H9 (cell line): ENCODE measurements around the gene ASTN2. TPM values are rescaled to one million over a fixed set of nuclear protein-coding genes. Genes with fewer than 3 reads are reported as not detected.

Experiments
- DNase-seq: peaks from one replicate; pipeline ENCODE4 v3.0.0-alpha.2; 2017
- H2AFZ ChIP-seq: one replicate; pipeline ENCODE4 v1.6.1; 2013; ENCODE audit warnings: mild to moderate bottlenecking, low read length, control low read depth, moderate library complexity
- H2AK5ac ChIP-seq: 2 replicates; pipeline ENCODE4 v1.6.1; 2013; ENCODE audit warnings: low read length, control low read depth, mixed read lengths; ENCODE audit not compliant: insufficient read length
- H2BK120ac ChIP-seq: one replicate; pipeline ENCODE4 v1.6.1; 2013; ENCODE audit warnings: low read depth, mild to moderate bottlenecking, low read length, control low read depth, inconsistent platforms; ENCODE audit not compliant: poor library complexity, severe bottlenecking
- H2BK12ac ChIP-seq: 2 replicates; pipeline ENCODE4 v1.6.1; 2013; ENCODE audit warnings: low read length, control low read depth, mixed read lengths, low read depth; ENCODE audit not compliant: insufficient read length
- H2BK15ac ChIP-seq: 2 replicates; pipeline ENCODE4 v1.6.1; 2013; ENCODE audit warnings: low read depth, low read length, control low read depth
- H2BK20ac ChIP-seq: one replicate; pipeline ENCODE4 v1.6.1; 2013; ENCODE audit warnings: low read depth, mild to moderate bottlenecking, low read length, control low read depth, inconsistent platforms; ENCODE audit not compliant: poor library complexity, severe bottlenecking
- H2BK5ac ChIP-seq: 2 replicates; pipeline ENCODE4 v1.6.1; 2013; ENCODE audit warnings: low read length, control low read depth, mixed read lengths; ENCODE audit not compliant: insufficient read length
- H3K14ac ChIP-seq: 2 replicates; pipeline ENCODE4 v1.6.1; 2013; ENCODE audit warnings: low read length, control low read depth; ENCODE audit not compliant: insufficient read depth
- H3K18ac ChIP-seq: 2 replicates; pipeline ENCODE4 v1.6.1; 2013; ENCODE audit warnings: low read depth, mild to moderate bottlenecking, mixed read lengths, low read length, control low read depth; ENCODE audit not compliant: insufficient read length
- H3K23ac ChIP-seq: 2 replicates; pipeline ENCODE4 v1.6.1; 2013; ENCODE audit warnings: low read length, control low read depth, mixed read lengths, low read depth; ENCODE audit not compliant: insufficient read length
- H3K23me2 ChIP-seq: 2 replicates; pipeline ENCODE4 v1.6.1; 2013; ENCODE audit warnings: low read depth, mild to moderate bottlenecking, mixed read lengths, low read length, control low read depth; ENCODE audit not compliant: insufficient read length, poor library complexity, severe bottlenecking
- H3K27ac ChIP-seq: 2 replicates; pipeline ENCODE4 v1.5.1; 2013; ENCODE audit warnings: low read length, control low read depth, mixed read lengths, low read depth; ENCODE audit not compliant: insufficient read length
- H3K27me3 ChIP-seq: 2 replicates; pipeline ENCODE4 v1.6.1; 2013; ENCODE audit warnings: low read length, control low read depth, inconsistent platforms; ENCODE audit not compliant: insufficient read depth
- H3K4ac ChIP-seq: 2 replicates; pipeline ENCODE4 v1.6.1; 2013; ENCODE audit warnings: low read depth, mild to moderate bottlenecking, control low read depth, inconsistent platforms, low read length, moderate library complexity
- H3K4me1 ChIP-seq: 2 replicates; pipeline ENCODE4 v1.6.1; 2013; ENCODE audit warnings: low read length, control low read depth, inconsistent platforms; ENCODE audit not compliant: insufficient read depth
- H3K4me2 ChIP-seq: 2 replicates; pipeline ENCODE4 v1.6.1; 2013; ENCODE audit warnings: low read length, control low read depth, mixed read lengths; ENCODE audit not compliant: insufficient read length, insufficient read depth
- H3K56ac ChIP-seq: 2 replicates; pipeline ENCODE4 v1.6.1; 2013; ENCODE audit warnings: low read depth, mild to moderate bottlenecking, mixed read lengths, low read length, control low read depth; ENCODE audit not compliant: insufficient read length
- H3K79me1 ChIP-seq: 2 replicates; pipeline ENCODE4 v1.6.1; 2013; ENCODE audit warnings: low read depth, mild to moderate bottlenecking, moderate library complexity, low read length, control low read depth, inconsistent platforms; ENCODE audit not compliant: insufficient read depth, poor library complexity, severe bottlenecking
- H3K79me2 ChIP-seq: 2 replicates; pipeline ENCODE4 v1.6.1; 2013; ENCODE audit warnings: low read length, control low read depth, inconsistent platforms; ENCODE audit not compliant: insufficient read depth
- H3K9ac ChIP-seq: 2 replicates; pipeline ENCODE4 v1.6.1; 2013; ENCODE audit warnings: low read length, control low read depth, mixed read lengths; ENCODE audit not compliant: insufficient read length; ENCODE audit errors: extremely low read depth
- H3K9me3 ChIP-seq: one replicate; pipeline ENCODE4 v1.6.1; 2013; ENCODE audit warnings: low read depth, low read length, inconsistent platforms; ENCODE audit not compliant: control insufficient read depth
- H3T11ph ChIP-seq: one replicate; pipeline ENCODE4 v1.6.1; 2013; ENCODE audit warnings: mild to moderate bottlenecking, low read length, control low read depth, inconsistent platforms
- H4K20me1 ChIP-seq: one replicate; pipeline ENCODE4 v1.6.1; 2013; ENCODE audit not compliant: control insufficient read depth, insufficient read length, insufficient read depth
- H4K5ac ChIP-seq: 2 replicates; pipeline ENCODE4 v1.6.1; 2013; ENCODE audit warnings: low read depth, mild to moderate bottlenecking, mixed read lengths, low read length, control low read depth; ENCODE audit not compliant: insufficient read length
- H4K8ac ChIP-seq: replicated peaks from 2 replicates; pipeline ENCODE4 v1.6.1; 2013; ENCODE audit warnings: low read length, control low read depth, mixed read lengths, low read depth; ENCODE audit not compliant: insufficient read length
- H4K91ac ChIP-seq: 2 replicates; pipeline ENCODE4 v1.6.1; 2013; ENCODE audit warnings: low read depth, mild to moderate bottlenecking, moderate library complexity, mixed read lengths, low read length, control low read depth; ENCODE audit not compliant: insufficient read length
- H3K27ac Mint-ChIP-seq, 3 experiments: 2 replicates in 2 of 3; 3 replicates in 1 of 3; pipeline ENCODE4 v1.8.0; 2020 to 2021; ENCODE audit warnings: mixed read lengths in 3 of 3, mild to moderate bottlenecking in 1 of 3, moderate library complexity in 1 of 3
- H3K27me3 Mint-ChIP-seq: 2 replicates; pipeline ENCODE4 v1.8.0; 2021; ENCODE audit warnings: low read depth, mild to moderate bottlenecking, moderate library complexity, mixed read lengths
- H3K36me3 Mint-ChIP-seq, 3 experiments: 2 replicates in 2 of 3; 3 replicates in 1 of 3; pipeline ENCODE4 v1.8.0; 2020 to 2021; ENCODE audit warnings: low read depth in 3 of 3, mixed read lengths in 3 of 3; ENCODE audit not compliant: insufficient read depth in 1 of 3
- H3K4me1 Mint-ChIP-seq, 2 experiments: 2 replicates each; pipeline ENCODE4 v1.8.0; 2020; ENCODE audit warnings: mixed read lengths in 2 of 2
- H3K4me3 Mint-ChIP-seq, 2 experiments: 2 replicates in 1 of 2; 3 replicates in 1 of 2; pipeline ENCODE4 v1.8.0; 2020 to 2021; ENCODE audit warnings: mild to moderate bottlenecking in 2 of 2, mixed read lengths in 2 of 2, moderate library complexity in 1 of 2
- H3K9me3 Mint-ChIP-seq, 2 experiments: 2 replicates in 1 of 2; 3 replicates in 1 of 2; pipeline ENCODE4 v1.8.0; 2020; ENCODE audit warnings: mild to moderate bottlenecking in 2 of 2, mixed read lengths in 2 of 2, moderate library complexity in 1 of 2
- CTCF ChIP-seq: fragments of 200-600 bp; sonication (generic); conservative IDR thresholded peaks from 3 replicates; pipeline ENCODE4 v1.8.0; 2021; ENCODE audit warnings: antibody characterized with exemption, mild to moderate bottlenecking
- total RNA-seq: library from RNA; stranded (reverse); gene quantifications from 2 replicates; pipeline ENCODE4 v1.2.1, GENCODE V29; 2021

Gene ASTN2
- total RNA-seq, 1 experiment from 2014 or later: 9.7 TPM

DNA sequence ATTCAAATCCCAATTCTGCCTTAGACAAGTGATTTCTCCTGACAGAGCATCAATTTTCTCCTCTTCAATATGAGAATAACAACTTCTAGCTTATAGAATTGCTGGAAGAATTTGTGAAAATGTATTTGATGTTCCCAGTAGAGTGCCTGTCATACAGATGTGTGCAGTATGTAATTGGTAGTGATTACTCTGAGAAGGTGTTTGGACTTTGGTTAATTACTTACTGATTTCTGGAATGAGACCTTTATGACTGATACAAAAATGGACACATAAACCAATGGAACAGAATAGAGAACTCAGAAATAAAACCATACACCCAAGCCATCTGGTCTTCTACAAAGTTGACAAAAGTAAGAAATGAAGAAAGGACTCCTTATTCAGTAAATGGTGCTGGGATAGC is 829.7 kb downstream of the ASTN2 start:
- no peak for TF ChIP-seq CTCF
- Histone ChIP-seq H2BK15ac (no peak overlapping the region), H2BK20ac (no peak overlapping the region), H3T11ph (no peak overlapping the region), H3K14ac (no peak overlapping the region), H2AFZ (no peak overlapping the region), H3K79me1 (no peaks in the 10 kb centered on the region), H4K5ac (no peak overlapping the region), H3K23me2 (no peaks in the 10 kb centered on the region), H3K27me3 (no peaks in the 10 kb centered on the region), H3K4me1 (no peaks in the 10 kb centered on the region), H3K4ac (no peak overlapping the region), H3K23ac (no peak overlapping the region), H4K91ac (no peak overlapping the region), H3K27ac (no peak overlapping the region), H3K9me3 (no peaks in the 10 kb centered on the region), H3K18ac (no peak overlapping the region), H3K9ac (no peak overlapping the region), H4K20me1 (no peaks in the 10 kb centered on the region), H3K79me2 (no peaks in the 10 kb centered on the region), H3K56ac (no peak overlapping the region), H2BK12ac (no peak overlapping the region), H2BK5ac (no peak overlapping the region), H4K8ac (no peak overlapping the region), H2BK120ac (no peak overlapping the region), H3K4me2 (no peak overlapping the region), H2AK5ac (no peak overlapping the region)
- H3K36me3 Mint-ChIP-seq: peaks cover 1 to 12% (median 9%) of the 10 kb centered on the region in 3 experiments; a peak in 6 of 7 replicates
- DNase-seq: no peak
- H3K27ac Mint-ChIP-seq: no peak overlapping the region
- peaks cover 9% of the 10 kb centered on the region in 2 experiments; a peak in 3 of 4 replicates for H3K4me1 Mint-ChIP-seq
- H3K9me3 Mint-ChIP-seq: peaks cover 14% of the 10 kb centered on the region in 2 experiments; a peak in 4 of 5 replicates
- H3K27me3 Mint-ChIP-seq: no peaks in the 10 kb centered on the region
- no peak overlapping the region for H3K4me3 Mint-ChIP-seq
